ENCODE measurements around the gene WWP2. TPM values are rescaled to one million over a fixed set of nuclear protein-coding genes. Genes with fewer than 3 reads are reported as not detected.

Gene WWP2
- polyA plus RNA-seq, 1 donor (not counting 4 experiments of a cell fraction or from before 2014, with no cell fraction given): 6.9 TPM

- Histone ChIP-seq H3K4me2 (ENCODE audit: control insufficient read depth, extremely low read depth, insufficient read depth, low read depth, low read length) (no peak overlapping the region), H3K9ac (ENCODE audit: control insufficient read depth, extremely low read depth, insufficient read depth, low read length) (no peak overlapping the region), H3K4me1 (ENCODE audit: control insufficient read depth, extremely low read depth, insufficient read depth, low read length) (peaks cover 3% of the 10 kb centered on the region), H4K20me1 (ENCODE audit: control insufficient read depth, extremely low read depth, insufficient read depth, low read length) (no peaks in the 10 kb centered on the region), H3K4me3 (ENCODE audit: control insufficient read depth in 2 of 3, extremely low read depth in 1 of 3, insufficient read depth in 2 of 3, low read depth in 1 of 3, low read length in 3 of 3) (no peak overlapping the region), H3K9me3 (ENCODE audit: control insufficient read depth, low read depth, low read length) (no peaks in the 10 kb centered on the region), H3K79me2 (ENCODE audit: control insufficient read depth, insufficient read depth, low read length) (no peaks in the 10 kb centered on the region), H3K27me3 (ENCODE audit: control insufficient read depth, extremely low read depth, insufficient read depth, low read length) (no peaks in the 10 kb centered on the region), H3K27ac (ENCODE audit: control insufficient read depth, insufficient read depth, low read length) (no peak overlapping the region), H3K36me3 (ENCODE audit: control insufficient read depth in 2 of 2, extremely low read depth in 1 of 2, insufficient read depth in 2 of 2, low read length in 2 of 2) (no peaks in the 10 kb centered on the region), H2AFZ (ENCODE audit: control insufficient read depth, low read length) (no peak overlapping the region), H3K9me1 (ENCODE audit: control insufficient read depth, extremely low read depth, insufficient read depth, low read length) (no peaks in the 10 kb centered on the region)
- TF ChIP-seq EZH2 (IDR thresholded peaks at IDR 0.05; ENCODE audit: low read length) (no peak), CTCF (optimal IDR thresholded peaks at IDR 0.05 in 1 of 3, IDR thresholded peaks at IDR 0.05 in 1 of 3, conservative IDR thresholded peaks at IDR 0.05 in 1 of 3; ENCODE audit: extremely low read depth in 1 of 3, insufficient read depth in 2 of 3, low read length in 3 of 3) (no peak)
- FAIRE-seq: no peak
- dilution Hi-C loops (cut with MboI; ENCODE audit: extremely low pct_ligation_motif_present, low sequenced_read_pairs): no loop called here
- DNase-seq (ENCODE audit: low read depth, low spot score): no peak
These were observed 103.6 kb downstream of the WWP2 start for GRCh38 chr16:69865701-69866100.

GRCh38 chr16:69867784-69868560 is 105.8 kb downstream of the WWP2 start:
- dilution Hi-C loops (cut with MboI; ENCODE audit: extremely low pct_ligation_motif_present, low sequenced_read_pairs): no loop called here

More at GRCh38 chr16:69867784-69868560, 105.8 kb downstream of the WWP2 start:
- no peak for DNase-seq (ENCODE audit: low read depth, low spot score)
- Histone ChIP-seq H3K4me1 (ENCODE audit: control insufficient read depth, extremely low read depth, insufficient read depth, low read length) (peaks cover 7% of the 10 kb centered on the region), H3K9me3 (ENCODE audit: control insufficient read depth, low read depth, low read length) (no peaks in the 10 kb centered on the region), H3K9ac (ENCODE audit: control insufficient read depth, extremely low read depth, insufficient read depth, low read length) (no peak overlapping the region), H3K9me1 (ENCODE audit: control insufficient read depth, extremely low read depth, insufficient read depth, low read length) (no peaks in the 10 kb centered on the region), H3K4me3 (ENCODE audit: control insufficient read depth in 2 of 3, extremely low read depth in 1 of 3, insufficient read depth in 2 of 3, low read depth in 1 of 3, low read length in 3 of 3) (no peak overlapping the region), H3K4me2 (ENCODE audit: control insufficient read depth, extremely low read depth, insufficient read depth, low read depth, low read length) (no peak overlapping the region), H3K27me3 (ENCODE audit: control insufficient read depth, extremely low read depth, insufficient read depth, low read length) (no peaks in the 10 kb centered on the region), H3K79me2 (ENCODE audit: control insufficient read depth, insufficient read depth, low read length) (no peaks in the 10 kb centered on the region), H2AFZ (ENCODE audit: control insufficient read depth, low read length) (no peak overlapping the region), H4K20me1 (ENCODE audit: control insufficient read depth, extremely low read depth, insufficient read depth, low read length) (no peaks in the 10 kb centered on the region), H3K27ac (ENCODE audit: control insufficient read depth, insufficient read depth, low read length) (no peak overlapping the region), H3K36me3 (ENCODE audit: control insufficient read depth in 2 of 2, extremely low read depth in 1 of 2, insufficient read depth in 2 of 2, low read length in 2 of 2) (peaks cover 1 to 3% of the 10 kb centered on the region in 2 experiments)
- TF ChIP-seq CTCF (optimal IDR thresholded peaks at IDR 0.05 in 1 of 3, IDR thresholded peaks at IDR 0.05 in 1 of 3, conservative IDR thresholded peaks at IDR 0.05 in 1 of 3; ENCODE audit: extremely low read depth in 1 of 3, insufficient read depth in 2 of 3, low read length in 3 of 3): no peak
- no peak for TF ChIP-seq EZH2 (IDR thresholded peaks at IDR 0.05; ENCODE audit: low read length)
- no peak for FAIRE-seq

All from keratinocyte (primary cell).